GM12801 (cell line): Measurements from ENCODE around the gene NR2F1.

Source experiments
- CTCF ChIP-seq: IDR thresholded peaks from one replicate; pipeline ENCODE4 v1.5.1; 2011; ENCODE audit warnings: control low read depth; ENCODE audit not compliant: insufficient read length; ENCODE audit errors: extremely low read depth

The NR2F1 gene

GRCh38 chr5:93580927-93581445, 2.0 kb upstream of the NR2F1 start, which contains the start of gene NR2F1-AS1:
Gene NR2F1-AS1 (minus strand): TSS chr5:93581219.
- no peak for TF ChIP-seq CTCF

GRCh38 chr5:93582167-93582462, 907 bp upstream of the NR2F1 start:
- no peak for TF ChIP-seq CTCF

GRCh38 chr5:93583439-93583767, 381 bp downstream of the NR2F1 start:
- no peak for TF ChIP-seq CTCF

- TF ChIP-seq CTCF = no peak
Observed at GRCh38 chr5:93583768-93584595, 960 bp downstream of the NR2F1 start.

- no peak for TF ChIP-seq CTCF
Observed at GRCh38 chr5:93584596-93585040, 1.6 kb downstream of the NR2F1 start.

- no peak for TF ChIP-seq CTCF
Observed at GRCh38 chr5:93585041-93585766, 2.2 kb downstream of the NR2F1 start.

GRCh38 chr5:93585767-93586385, 2.9 kb downstream of the NR2F1 start:
- no peak for TF ChIP-seq CTCF
